ENCODE results near the gene GUCA1A. TPM values are rescaled to one million over a fixed set of nuclear protein-coding genes. Genes with fewer than 3 reads are reported as not detected.
"Not testable (repeated sequence)": the region's sequence is repeated elsewhere in the genome, so short reads cannot be mapped to it uniquely, and the experiment has no call there.

The GUCA1A gene
- total RNA-seq, 4 donors from 2014 or later, result 0.83 TPM; not detected in 3

DNA sequence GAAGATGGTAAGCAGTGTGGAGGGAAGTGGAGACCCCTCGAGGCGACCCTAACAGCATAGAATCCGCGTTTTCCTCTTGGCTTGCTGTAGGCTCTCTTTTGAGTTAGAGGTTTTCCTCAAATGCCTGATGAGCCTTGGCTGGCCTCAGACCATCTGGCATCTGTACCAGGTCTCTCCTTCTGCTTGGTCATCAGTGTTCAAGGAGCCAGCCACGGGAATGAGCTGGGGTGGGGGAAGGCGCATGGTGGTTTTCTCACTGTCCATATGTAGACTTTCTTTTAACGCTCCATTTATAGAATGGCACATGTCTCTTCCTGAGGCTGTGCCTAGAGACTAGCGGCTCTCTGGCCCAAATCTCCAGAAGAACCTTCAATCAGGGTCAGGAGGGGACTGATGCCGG is 8.1 kb upstream of the GUCA1A start:
- intact Hi-C loops (cut with DNase I; ENCODE audit: low total_unique reads), result no loop called here
- DNase-seq, result no peak
- TF ChIP-seq, protein P1, sequence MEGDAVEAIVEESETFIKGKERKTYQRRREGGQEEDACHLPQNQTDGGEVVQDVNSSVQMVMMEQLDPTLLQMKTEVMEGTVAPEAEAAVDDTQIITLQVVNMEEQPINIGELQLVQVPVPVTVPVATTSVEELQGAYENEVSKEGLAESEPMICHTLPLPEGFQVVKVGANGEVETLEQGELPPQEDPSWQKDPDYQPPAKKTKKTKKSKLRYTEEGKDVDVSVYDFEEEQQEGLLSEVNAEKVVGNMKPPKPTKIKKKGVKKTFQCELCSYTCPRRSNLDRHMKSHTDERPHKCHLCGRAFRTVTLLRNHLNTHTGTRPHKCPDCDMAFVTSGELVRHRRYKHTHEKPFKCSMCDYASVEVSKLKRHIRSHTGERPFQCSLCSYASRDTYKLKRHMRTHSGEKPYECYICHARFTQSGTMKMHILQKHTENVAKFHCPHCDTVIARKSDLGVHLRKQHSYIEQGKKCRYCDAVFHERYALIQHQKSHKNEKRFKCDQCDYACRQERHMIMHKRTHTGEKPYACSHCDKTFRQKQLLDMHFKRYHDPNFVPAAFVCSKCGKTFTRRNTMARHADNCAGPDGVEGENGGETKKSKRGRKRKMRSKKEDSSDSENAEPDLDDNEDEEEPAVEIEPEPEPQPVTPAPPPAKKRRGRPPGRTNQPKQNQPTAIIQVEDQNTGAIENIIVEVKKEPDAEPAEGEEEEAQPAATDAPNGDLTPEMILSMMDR (IDR thresholded peaks at IDR 0.05), result no peak
- TF ChIP-seq POLR2A (IDR thresholded peaks at IDR 0.05), result no peak
- H3K27me3 ChIP-seq, result no peaks in the 10 kb centered on the region
- no peak overlapping the region for H3K27ac ChIP-seq
- H3K4me1 ChIP-seq, result no peaks in the 10 kb centered on the region
- H3K4me3 ChIP-seq, result no peak overlapping the region
- no peaks in the 10 kb centered on the region for H3K9me3 ChIP-seq
- H3K36me3 ChIP-seq, result no peaks in the 10 kb centered on the region

GRCh38 chr6:42166444-42167141 is 6.6 kb upstream of the GUCA1A start:
- peak; percentile 49 to 53 for DNase-seq
- Histone ChIP-seq H3K27ac (no peak overlapping the region), H3K4me3 (no peak overlapping the region), H3K9me3 (no peaks in the 10 kb centered on the region), H3K27me3 (no peaks in the 10 kb centered on the region), H3K4me1 (no peaks in the 10 kb centered on the region), H3K36me3 (no peaks in the 10 kb centered on the region)
- no peak for TF ChIP-seq POLR2A (IDR thresholded peaks at IDR 0.05)
- TF ChIP-seq, protein P1 (IDR thresholded peaks at IDR 0.05), result peak; percentile 76 to 85 (median 82)
- intact Hi-C loops (cut with DNase I; ENCODE audit: low total_unique reads), result no loop called here

GRCh38 chr6:42168650-42169049 is 4.5 kb upstream of the GUCA1A start:
- H3K36me3 ChIP-seq, result no peaks in the 10 kb centered on the region
- no peak overlapping the region for H3K4me3 ChIP-seq
- H3K27ac ChIP-seq, result no peak overlapping the region
- H3K9me3 ChIP-seq, result no peaks in the 10 kb centered on the region
- H3K27me3 ChIP-seq, result no peaks in the 10 kb centered on the region
- intact Hi-C loops (cut with DNase I; ENCODE audit: low total_unique reads), result no loop called here
- no peaks in the 10 kb centered on the region for H3K4me1 ChIP-seq
- TF ChIP-seq POLR2A (IDR thresholded peaks at IDR 0.05), result no peak
- TF ChIP-seq, protein P1 (IDR thresholded peaks at IDR 0.05), result no peak
- no peak for DNase-seq

- DNase-seq; H3K27me3 ChIP-seq; H3K9me3 ChIP-seq; H3K4me1 ChIP-seq; H3K27ac ChIP-seq; H3K36me3 ChIP-seq; H3K4me3 ChIP-seq; intact Hi-C loops (cut with DNase I; ENCODE audit: low total_unique reads): not testable (repeated sequence)
Measured at GRCh38 chr6:42169780-42170179, 3.4 kb upstream of the GUCA1A start.

DNA sequence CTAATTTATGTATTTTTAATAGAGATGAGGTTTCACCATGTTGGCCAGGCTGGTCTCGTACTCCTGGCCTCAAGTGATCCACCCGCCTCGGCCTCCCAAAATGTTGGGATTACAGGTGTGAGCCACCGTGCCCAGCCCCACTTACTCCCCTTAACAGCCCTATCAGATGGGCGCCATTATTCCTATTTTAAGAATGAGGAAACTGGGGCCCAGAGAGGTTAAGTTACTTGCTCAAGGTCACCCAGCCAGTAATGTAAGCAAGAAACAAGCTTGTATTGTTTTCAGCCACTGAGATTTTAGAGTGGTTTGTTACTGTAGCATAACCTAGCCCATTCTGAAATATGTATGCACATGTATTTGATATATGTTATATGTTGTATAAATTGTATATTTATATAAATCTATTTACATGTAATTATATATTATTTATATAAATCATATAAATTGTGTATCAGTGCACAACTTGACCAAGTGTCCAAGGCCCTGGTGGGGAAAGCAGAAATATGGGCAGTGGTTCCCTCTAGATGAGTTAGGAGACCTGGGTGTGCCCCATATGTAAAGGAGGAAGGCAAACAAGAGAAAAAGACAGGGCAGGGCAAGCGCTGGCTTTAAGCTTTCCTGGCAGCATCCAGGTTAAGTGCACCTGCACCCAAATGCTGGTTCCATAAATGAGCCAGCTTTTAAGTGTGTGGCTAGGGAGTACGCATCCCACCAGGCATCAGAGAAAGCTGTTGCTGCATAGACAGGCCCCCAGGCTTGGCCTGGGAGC is 1.2 kb upstream of the GUCA1A start:
- no peak overlapping the region for H3K4me3 ChIP-seq
- no peaks in the 10 kb centered on the region for H3K36me3 ChIP-seq
- intact Hi-C loops (cut with DNase I; ENCODE audit: low total_unique reads), result no loop called here
- no peak for TF ChIP-seq POLR2A (IDR thresholded peaks at IDR 0.05)
- TF ChIP-seq, protein P1 (IDR thresholded peaks at IDR 0.05), result no peak
- no peaks in the 10 kb centered on the region for H3K4me1 ChIP-seq
- no peaks in the 10 kb centered on the region for H3K9me3 ChIP-seq
- no peak overlapping the region for H3K27ac ChIP-seq
- no peaks in the 10 kb centered on the region for H3K27me3 ChIP-seq
- DNase-seq, result no peak
